ENCODE measurements around the gene TAS1R3. TPM values are rescaled to one million over a fixed set of nuclear protein-coding genes. Genes with fewer than 3 reads are reported as not detected.

The TAS1R3 gene
- total and polyA plus RNA-seq, 10 of the 15 experiments (the other 5 are each of a cell fraction or from before 2014, with no cell fraction given), result 0.04 to 0.51 (median 0.08) TPM; not detected in 3

DNA sequence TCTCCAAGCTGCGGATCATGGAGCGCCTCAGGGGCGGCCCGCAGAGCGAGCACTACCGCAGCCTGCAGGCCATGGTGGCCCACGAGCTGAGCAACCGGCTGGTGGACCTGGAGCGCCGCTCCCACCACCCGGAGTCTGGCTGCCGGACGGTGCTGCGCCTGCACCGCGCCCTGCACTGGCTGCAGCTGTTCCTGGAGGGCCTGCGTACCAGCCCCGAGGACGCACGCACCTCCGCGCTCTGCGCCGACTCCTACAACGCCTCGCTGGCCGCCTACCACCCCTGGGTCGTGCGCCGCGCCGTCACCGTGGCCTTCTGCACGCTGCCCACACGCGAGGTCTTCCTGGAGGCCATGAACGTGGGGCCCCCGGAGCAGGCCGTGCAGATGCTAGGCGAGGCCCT is 3.8 kb upstream of the TAS1R3 start:
- BruUV-seq (replicated peaks), result no TSS peak
- SMC1A ChIA-PET (ENCODE audit: uncharacterized antibody, unreplicated experiment), result no interaction called here

More for the DNA sequence above, 3.8 kb upstream of the TAS1R3 start:
- 92% methylated on average over 35 of the region's 40 CpGs for WGBS (ENCODE audit: insufficient coverage, insufficient replicate concordance, low lambda C conversion rate, missing lambda C conversion rate)
- ChIA-PET CTCF (no interaction called here), POLR2A (no interaction called here), RAD21 (ENCODE audit: unreplicated experiment) (no interaction called here)
- intact Hi-C loops (cut with micrococcal nuclease; ENCODE audit: unreplicated experiment), result no loop called here
- Histone ChIP-seq H3K9me3 (replicated peaks; ENCODE audit: control insufficient read depth, insufficient read depth, low read length) (no peaks in the 10 kb centered on the region), H3K36me3 (ENCODE audit: control insufficient read depth in 2 of 2, insufficient read depth in 2 of 2, low read length in 1 of 2) (no peaks in the 10 kb centered on the region), H3K27ac (ENCODE audit: control insufficient read depth, insufficient read depth) (no peak overlapping the region), H3K4me2 (ENCODE audit: control insufficient read depth, insufficient read depth) (no peak overlapping the region), H3K27me3 (replicated peaks in 1 of 2; ENCODE audit: control insufficient read depth in 2 of 2, insufficient read depth in 2 of 2, low read length in 1 of 2) (no peaks in the 10 kb centered on the region), H3K4me3 (no peak overlapping the region), H3K4me1 (ENCODE audit: control insufficient read depth, insufficient read depth, low read length) (peaks cover 10% of the 10 kb centered on the region), H4K20me1 (ENCODE audit: control insufficient read depth, insufficient read depth) (no peaks in the 10 kb centered on the region), H2AFZ (ENCODE audit: control insufficient read depth, low read depth, low read length) (no peak overlapping the region), H3K9ac (ENCODE audit: control insufficient read depth, insufficient read depth, low read length) (no peak overlapping the region), H3K79me2 (ENCODE audit: control insufficient read depth, insufficient read depth, low read length) (peaks cover 29% of the 10 kb centered on the region)
- FAIRE-seq (no peak), ATAC-seq (no peak), DNase-seq (ENCODE audit: low read depth, low spot score) (no peak)
- TF ChIP-seq ZBED1 (IDR thresholded peaks at IDR 0.05; ENCODE audit: borderline replicate concordance) (no peak), CBFB (IDR thresholded peaks at IDR 0.05; ENCODE audit: low read depth) (no peak), NFXL1 (IDR thresholded peaks at IDR 0.05; ENCODE audit: borderline replicate concordance) (no peak), TARDBP (IDR thresholded peaks at IDR 0.05; ENCODE audit: borderline replicate concordance) (no peak), SMC3 (IDR thresholded peaks at IDR 0.05; ENCODE audit: borderline replicate concordance, low read length) (no peak), ZNF24 (IDR thresholded peaks at IDR 0.05) (no peak), SREBF1 (IDR thresholded peaks at IDR 0.05; ENCODE audit: low read length) (no peak), JUNB (IDR thresholded peaks at IDR 0.05) (no peak)
- TF ChIP-seq, protein P1, sequence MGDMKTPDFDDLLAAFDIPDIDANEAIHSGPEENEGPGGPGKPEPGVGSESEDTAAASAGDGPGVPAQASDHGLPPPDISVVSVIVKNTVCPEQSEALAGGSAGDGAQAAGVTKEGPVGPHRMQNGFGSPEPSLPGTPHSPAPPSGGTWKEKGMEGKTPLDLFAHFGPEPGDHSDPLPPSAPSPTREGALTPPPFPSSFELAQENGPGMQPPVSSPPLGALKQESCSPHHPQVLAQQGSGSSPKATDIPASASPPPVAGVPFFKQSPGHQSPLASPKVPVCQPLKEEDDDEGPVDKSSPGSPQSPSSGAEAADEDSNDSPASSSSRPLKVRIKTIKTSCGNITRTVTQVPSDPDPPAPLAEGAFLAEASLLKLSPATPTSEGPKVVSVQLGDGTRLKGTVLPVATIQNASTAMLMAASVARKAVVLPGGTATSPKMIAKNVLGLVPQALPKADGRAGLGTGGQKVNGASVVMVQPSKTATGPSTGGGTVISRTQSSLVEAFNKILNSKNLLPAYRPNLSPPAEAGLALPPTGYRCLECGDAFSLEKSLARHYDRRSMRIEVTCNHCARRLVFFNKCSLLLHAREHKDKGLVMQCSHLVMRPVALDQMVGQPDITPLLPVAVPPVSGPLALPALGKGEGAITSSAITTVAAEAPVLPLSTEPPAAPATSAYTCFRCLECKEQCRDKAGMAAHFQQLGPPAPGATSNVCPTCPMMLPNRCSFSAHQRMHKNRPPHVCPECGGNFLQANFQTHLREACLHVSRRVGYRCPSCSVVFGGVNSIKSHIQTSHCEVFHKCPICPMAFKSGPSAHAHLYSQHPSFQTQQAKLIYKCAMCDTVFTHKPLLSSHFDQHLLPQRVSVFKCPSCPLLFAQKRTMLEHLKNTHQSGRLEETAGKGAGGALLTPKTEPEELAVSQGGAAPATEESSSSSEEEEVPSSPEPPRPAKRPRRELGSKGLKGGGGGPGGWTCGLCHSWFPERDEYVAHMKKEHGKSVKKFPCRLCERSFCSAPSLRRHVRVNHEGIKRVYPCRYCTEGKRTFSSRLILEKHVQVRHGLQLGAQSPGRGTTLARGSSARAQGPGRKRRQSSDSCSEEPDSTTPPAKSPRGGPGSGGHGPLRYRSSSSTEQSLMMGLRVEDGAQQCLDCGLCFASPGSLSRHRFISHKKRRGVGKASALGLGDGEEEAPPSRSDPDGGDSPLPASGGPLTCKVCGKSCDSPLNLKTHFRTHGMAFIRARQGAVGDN (IDR thresholded peaks at IDR 0.05), result no peak
- in situ Hi-C loops (cut with MboI), result no loop called here

Measured in GM12878 (cell line).